ENCODE measurements around the gene FADS6. TPM values are rescaled to one million over a fixed set of nuclear protein-coding genes. Genes with fewer than 3 reads are reported as not detected.

The FADS6 gene
- total RNA-seq, 1 experiment from 2014 or later = not detected

DNA sequence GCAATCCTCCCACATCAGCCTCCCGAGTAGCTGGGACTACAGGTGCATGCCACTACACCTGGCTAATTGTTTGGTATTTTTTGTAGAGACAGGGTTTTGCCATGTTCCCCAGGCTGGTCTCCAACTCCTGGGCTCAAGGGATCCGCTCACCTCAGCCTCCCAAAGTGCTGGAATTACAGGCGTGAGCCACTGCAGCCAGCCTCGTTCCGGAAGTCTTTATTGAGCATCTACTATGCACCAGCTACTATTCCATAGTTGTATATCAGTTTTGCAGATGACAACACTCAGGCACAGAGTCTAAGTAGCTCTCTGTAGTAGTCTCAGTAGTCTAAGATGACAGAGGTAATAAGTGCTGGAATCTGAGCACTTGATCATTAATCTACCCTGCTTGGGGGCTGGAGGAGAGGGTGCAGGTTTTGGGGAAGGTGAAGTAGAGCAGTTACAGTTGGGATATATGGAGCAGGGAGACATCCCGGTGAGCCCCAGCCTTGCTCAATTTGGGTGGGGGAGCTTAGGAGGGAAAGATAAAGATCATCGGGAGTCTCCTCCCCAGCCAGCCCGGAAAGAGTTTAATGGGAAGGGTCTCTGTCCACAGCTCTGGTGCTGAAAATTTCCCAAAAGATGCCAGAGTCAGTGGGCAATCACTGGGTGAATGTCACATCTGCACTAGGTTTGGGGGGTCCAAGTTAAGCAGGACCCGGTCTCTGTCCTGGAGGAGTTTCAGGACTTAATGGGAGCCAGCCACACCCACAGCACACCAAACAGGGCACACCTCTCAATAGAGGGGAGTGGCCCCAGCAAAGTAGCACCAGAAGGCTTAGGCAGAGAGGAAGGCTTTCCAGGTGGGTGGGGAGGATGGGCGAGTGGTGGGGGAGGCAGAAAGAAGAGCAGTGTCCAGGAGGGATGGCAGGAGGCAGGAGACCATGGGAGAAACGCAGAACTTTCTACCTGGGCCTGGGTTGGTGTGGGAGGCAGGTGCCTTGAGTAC is 43.9 kb upstream of the FADS6 start:
- H3K4me3 ChIP-seq (ENCODE audit: low read depth in 2 of 2, low read length in 2 of 2) = no peak overlapping the region
- H3K4me1 ChIP-seq (ENCODE audit: control insufficient read depth, insufficient read depth, low read length) = no peaks in the 10 kb centered on the region
- TF ChIP-seq, protein P1, sequence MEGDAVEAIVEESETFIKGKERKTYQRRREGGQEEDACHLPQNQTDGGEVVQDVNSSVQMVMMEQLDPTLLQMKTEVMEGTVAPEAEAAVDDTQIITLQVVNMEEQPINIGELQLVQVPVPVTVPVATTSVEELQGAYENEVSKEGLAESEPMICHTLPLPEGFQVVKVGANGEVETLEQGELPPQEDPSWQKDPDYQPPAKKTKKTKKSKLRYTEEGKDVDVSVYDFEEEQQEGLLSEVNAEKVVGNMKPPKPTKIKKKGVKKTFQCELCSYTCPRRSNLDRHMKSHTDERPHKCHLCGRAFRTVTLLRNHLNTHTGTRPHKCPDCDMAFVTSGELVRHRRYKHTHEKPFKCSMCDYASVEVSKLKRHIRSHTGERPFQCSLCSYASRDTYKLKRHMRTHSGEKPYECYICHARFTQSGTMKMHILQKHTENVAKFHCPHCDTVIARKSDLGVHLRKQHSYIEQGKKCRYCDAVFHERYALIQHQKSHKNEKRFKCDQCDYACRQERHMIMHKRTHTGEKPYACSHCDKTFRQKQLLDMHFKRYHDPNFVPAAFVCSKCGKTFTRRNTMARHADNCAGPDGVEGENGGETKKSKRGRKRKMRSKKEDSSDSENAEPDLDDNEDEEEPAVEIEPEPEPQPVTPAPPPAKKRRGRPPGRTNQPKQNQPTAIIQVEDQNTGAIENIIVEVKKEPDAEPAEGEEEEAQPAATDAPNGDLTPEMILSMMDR (IDR thresholded peaks at IDR 0.05) = no peak
- TF ChIP-seq POLR2AphosphoS5 (IDR thresholded peaks at IDR 0.05; ENCODE audit: low read depth, low read length) = no peak
- TF ChIP-seq TCF7L2 (IDR thresholded peaks at IDR 0.05; ENCODE audit: low read depth, low read length) = no peak
- TF ChIP-seq, protein P2, sequence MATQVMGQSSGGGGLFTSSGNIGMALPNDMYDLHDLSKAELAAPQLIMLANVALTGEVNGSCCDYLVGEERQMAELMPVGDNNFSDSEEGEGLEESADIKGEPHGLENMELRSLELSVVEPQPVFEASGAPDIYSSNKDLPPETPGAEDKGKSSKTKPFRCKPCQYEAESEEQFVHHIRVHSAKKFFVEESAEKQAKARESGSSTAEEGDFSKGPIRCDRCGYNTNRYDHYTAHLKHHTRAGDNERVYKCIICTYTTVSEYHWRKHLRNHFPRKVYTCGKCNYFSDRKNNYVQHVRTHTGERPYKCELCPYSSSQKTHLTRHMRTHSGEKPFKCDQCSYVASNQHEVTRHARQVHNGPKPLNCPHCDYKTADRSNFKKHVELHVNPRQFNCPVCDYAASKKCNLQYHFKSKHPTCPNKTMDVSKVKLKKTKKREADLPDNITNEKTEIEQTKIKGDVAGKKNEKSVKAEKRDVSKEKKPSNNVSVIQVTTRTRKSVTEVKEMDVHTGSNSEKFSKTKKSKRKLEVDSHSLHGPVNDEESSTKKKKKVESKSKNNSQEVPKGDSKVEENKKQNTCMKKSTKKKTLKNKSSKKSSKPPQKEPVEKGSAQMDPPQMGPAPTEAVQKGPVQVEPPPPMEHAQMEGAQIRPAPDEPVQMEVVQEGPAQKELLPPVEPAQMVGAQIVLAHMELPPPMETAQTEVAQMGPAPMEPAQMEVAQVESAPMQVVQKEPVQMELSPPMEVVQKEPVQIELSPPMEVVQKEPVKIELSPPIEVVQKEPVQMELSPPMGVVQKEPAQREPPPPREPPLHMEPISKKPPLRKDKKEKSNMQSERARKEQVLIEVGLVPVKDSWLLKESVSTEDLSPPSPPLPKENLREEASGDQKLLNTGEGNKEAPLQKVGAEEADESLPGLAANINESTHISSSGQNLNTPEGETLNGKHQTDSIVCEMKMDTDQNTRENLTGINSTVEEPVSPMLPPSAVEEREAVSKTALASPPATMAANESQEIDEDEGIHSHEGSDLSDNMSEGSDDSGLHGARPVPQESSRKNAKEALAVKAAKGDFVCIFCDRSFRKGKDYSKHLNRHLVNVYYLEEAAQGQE (IDR thresholded peaks at IDR 0.05; ENCODE audit: insufficient read depth in 1 of 2, low read depth in 2 of 2, low read length in 1 of 2) = peak; percentile 79 to 90
- no peak for TF ChIP-seq SIN3A (IDR thresholded peaks at IDR 0.05; ENCODE audit: borderline replicate concordance, insufficient read depth, low read depth, low read length)
- DNase-seq (ENCODE audit: low read depth, low spot score) = no peak
- H3K27me3 ChIP-seq (ENCODE audit: control insufficient read depth, insufficient read depth, low read length) = peaks cover 13% of the 10 kb centered on the region; the same call in 1 of the 2 replicates
- no TSS peak for BruUV-seq (replicated peaks)
- in situ Hi-C loops (cut with HindIII; ENCODE audit: low pct_unique_long_range_greater_than_20kb, low sequenced_read_pairs) = no loop called here
- H3K36me3 ChIP-seq (ENCODE audit: control insufficient read depth, insufficient read depth, low read length) = no peaks in the 10 kb centered on the region
- POLR2A ChIA-PET = no interaction called here
- intact Hi-C loops (cut with micrococcal nuclease; ENCODE audit: unreplicated experiment) = no loop called here
- no peak overlapping the region for H3K27ac ChIP-seq (ENCODE audit: low read length)
- H3K9me3 ChIP-seq (ENCODE audit: control insufficient read depth, insufficient read depth, low read depth, low read length) = no peaks in the 10 kb centered on the region
- no peak for ATAC-seq
- CTCF ChIA-PET = no interaction called here

DNA sequence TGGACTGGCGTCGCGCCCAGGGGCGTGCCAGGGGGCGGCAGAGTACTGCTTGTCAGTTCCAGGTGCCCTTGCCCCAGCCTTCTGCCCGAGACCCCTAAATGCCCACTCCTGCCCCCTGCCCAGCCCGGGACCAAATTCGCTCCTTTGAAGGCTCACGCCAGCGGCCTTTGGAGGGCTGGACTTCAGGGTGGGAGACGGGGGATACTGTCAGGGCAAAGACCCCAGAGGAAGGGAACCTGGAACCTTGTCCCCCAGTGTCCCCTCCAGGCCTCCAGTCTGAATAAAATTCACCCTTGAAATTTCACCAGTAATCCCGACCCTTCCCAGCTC is 43.0 kb upstream of the FADS6 start:
- ATAC-seq = no peak
- ChIA-PET CTCF (no interaction called here), POLR2A (interaction anchor here (0.7 kb wide), 1 partner anchor 41 kb away, joined by 15 read pairs; no protein-coding TSS in a partner anchor)
- intact Hi-C loops (cut with micrococcal nuclease; ENCODE audit: unreplicated experiment) = no loop called here
- no TSS peak for BruUV-seq (replicated peaks)
- no peak for DNase-seq (ENCODE audit: low read depth, low spot score)
- no peaks in the 10 kb centered on the region for H3K36me3 ChIP-seq (ENCODE audit: control insufficient read depth, insufficient read depth, low read length)
- in situ Hi-C loops (cut with HindIII; ENCODE audit: low pct_unique_long_range_greater_than_20kb, low sequenced_read_pairs) = no loop called here
- H3K4me3 ChIP-seq (ENCODE audit: low read depth in 2 of 2, low read length in 2 of 2) = no peak overlapping the region
- no peaks in the 10 kb centered on the region for H3K9me3 ChIP-seq (ENCODE audit: control insufficient read depth, insufficient read depth, low read depth, low read length)
- no peaks in the 10 kb centered on the region for H3K4me1 ChIP-seq (ENCODE audit: control insufficient read depth, insufficient read depth, low read length)
- H3K27ac ChIP-seq (ENCODE audit: low read length) = no peak overlapping the region
- peaks cover 13% of the 10 kb centered on the region; the same call in 1 of the 2 replicates for H3K27me3 ChIP-seq (ENCODE audit: control insufficient read depth, insufficient read depth, low read length)
- TF ChIP-seq SIN3A (IDR thresholded peaks at IDR 0.05; ENCODE audit: borderline replicate concordance, insufficient read depth, low read depth, low read length) (no peak), TCF7L2 (IDR thresholded peaks at IDR 0.05; ENCODE audit: low read depth, low read length) (no peak), POLR2AphosphoS5 (IDR thresholded peaks at IDR 0.05; ENCODE audit: low read depth, low read length) (no peak)
- TF ChIP-seq, protein P1 (IDR thresholded peaks at IDR 0.05) = no peak
- TF ChIP-seq, protein P2 (IDR thresholded peaks at IDR 0.05; ENCODE audit: insufficient read depth in 1 of 2, low read depth in 2 of 2, low read length in 1 of 2) = no peak

Data from Panc1 (cell line).